ENCODE results near the gene NIPAL1.
A peak's percentile ranks its signal among the peaks of the same experiment; 100 is the strongest.
"Not testable (repeated sequence)": the region's sequence is repeated elsewhere in the genome, so short reads cannot be mapped to it uniquely, and the experiment has no call there.

NIPAL1 gene

DNA sequence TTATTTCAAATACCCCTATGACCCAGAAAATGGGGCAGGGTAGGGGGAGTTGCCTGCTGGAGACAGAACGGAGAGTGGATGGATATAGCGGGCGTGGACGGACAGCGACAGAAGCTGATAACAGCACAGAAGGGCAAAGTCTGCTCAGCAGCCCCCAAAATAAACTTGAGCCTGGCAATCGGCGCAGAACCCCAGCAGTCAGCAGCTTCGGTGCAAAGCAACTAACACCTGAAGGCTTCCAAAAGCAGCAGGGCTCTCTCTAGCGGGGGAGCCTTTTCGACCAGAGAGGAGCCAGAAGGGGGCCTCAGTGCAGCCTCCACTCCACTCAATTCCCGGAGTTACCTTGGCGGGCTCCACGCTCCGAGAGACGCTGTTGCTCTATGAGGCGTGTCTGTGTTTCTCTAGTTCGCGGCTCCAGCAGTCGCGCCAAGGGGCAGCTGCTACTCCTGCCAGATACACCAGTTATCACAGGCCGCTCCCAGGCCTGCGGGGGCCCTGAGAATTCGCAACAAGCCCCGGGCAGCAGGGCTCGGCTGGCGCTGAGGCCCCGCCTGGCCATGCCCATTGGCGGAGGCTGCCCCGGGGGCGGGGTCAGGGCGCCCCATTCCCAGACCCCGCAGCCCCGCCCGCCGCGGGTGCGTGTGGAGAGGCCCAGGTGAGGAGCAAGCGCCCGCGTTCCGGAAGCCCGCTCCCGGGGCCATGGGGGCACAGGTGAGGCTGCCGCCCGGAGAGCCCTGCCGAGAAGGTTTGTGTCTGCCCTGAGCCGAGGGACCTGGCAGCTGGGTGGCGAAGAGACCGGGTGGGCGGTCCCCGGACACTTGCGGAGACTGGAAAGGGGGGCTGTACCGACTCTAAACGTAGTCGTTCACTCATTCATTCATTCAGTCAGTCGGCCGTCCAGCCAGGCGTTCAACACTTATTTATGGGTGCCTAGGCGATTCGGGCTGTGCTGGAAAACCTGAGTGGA is at the start of gene NIPAL1, which contains the start of gene CNGA1:
Gene NIPAL1, plus strand, starts transcription at position 632 of the 967 bp plus-strand sequence. Its CDS starts 68 bp downstream, at position 700.
Gene CNGA1, minus strand, starts transcription at position 541 of the 967 bp plus-strand sequence. CDS start 63,992 bp downstream, outside the sequence.
- DNase-seq (ENCODE audit: low read depth), result peak; percentile 66

GRCh38 chr4:47968847-47969246 is 47.7 kb upstream of the NIPAL1 start:
- no peak for DNase-seq (ENCODE audit: low read depth)

- no peak for DNase-seq (ENCODE audit: low read depth)
Measured at GRCh38 chr4:47972181-47972580, 44.4 kb upstream of the NIPAL1 start.

DNA sequence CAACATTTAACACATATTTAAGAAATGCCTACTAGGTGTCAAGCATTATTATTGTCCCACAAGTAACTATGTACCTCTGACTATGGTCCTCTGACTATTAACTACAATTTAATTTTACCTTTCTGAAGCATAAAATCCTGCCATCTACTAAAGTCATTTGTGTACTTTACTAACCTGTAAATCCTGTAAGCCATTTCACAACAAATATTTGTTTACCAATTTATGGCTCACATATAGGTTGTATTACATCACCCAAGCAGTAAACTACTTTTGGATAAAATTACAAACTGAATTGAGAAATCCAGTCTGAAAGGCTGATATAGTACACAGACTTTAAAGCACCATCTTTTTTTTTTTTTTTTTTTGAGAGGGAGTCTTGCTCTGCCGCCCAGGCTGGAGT is 43.9 kb upstream of the NIPAL1 start:
- no peak for DNase-seq (ENCODE audit: low read depth)

DNA sequence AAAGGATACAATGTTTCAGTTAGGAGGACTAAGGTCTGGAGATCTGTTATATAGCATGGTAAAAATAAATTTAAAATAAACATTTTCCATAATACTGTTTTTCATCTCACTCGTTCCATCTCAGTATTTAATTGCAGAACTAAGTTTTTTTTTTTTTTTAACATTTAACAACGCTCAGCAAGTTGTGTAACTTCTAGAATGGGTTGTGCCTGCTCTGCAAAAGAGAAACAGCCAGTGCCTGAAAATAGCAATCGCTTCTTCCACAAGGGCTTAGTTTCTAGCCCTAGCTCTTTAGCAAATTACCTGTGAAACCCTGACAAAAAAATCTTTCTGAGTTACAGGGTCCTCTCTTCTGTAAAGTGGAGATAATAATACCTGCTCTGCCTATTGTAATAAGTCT is 42.0 kb upstream of the NIPAL1 start:
- DNase-seq (ENCODE audit: low read depth), result no peak

DNA sequence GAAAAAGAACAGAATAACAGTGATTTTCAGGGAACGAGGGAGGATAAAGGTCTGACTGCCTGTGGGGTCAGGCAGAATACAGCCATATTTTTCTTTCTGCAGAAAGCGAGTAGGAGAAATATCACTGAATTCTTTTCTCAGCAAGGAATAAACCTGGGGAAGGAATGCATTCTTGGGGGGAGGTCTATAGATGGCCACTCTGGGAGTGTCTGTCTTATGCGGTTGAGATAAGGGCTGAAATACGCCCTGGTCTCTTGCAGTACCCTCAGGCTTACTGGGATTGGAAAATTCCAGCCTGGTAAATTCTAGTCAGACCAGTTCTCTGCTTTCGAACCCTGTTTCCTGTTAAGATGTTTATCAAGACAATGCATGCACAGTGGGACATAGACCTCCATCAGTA is 26.4 kb upstream of the NIPAL1 start:
- DNase-seq (ENCODE audit: low read depth), result no peak

DNA sequence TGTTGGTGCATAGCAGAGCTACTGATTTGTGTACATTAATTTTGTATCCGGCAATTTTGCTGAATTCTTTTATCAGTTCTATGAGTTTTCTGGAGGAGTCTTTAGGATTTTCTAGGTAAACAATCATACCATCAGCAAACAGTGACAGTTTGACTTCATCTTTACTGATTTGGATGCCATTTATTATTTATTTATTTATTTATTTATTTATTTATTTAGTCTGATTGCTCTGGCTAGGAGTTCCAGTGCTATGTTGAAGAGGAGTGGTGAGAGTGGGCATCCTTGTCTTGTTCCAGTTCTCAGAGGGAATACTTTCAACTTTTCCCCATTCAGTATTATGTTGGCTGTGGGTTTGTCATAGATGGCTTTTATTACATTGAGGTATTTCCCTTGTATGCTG is 24.1 kb upstream of the NIPAL1 start:
- DNase-seq (ENCODE audit: low read depth), result not testable (repeated sequence)

- no peak for DNase-seq (ENCODE audit: low read depth)
Measured at GRCh38 chr4:47996021-47996420, 20.6 kb upstream of the NIPAL1 start.

DNA sequence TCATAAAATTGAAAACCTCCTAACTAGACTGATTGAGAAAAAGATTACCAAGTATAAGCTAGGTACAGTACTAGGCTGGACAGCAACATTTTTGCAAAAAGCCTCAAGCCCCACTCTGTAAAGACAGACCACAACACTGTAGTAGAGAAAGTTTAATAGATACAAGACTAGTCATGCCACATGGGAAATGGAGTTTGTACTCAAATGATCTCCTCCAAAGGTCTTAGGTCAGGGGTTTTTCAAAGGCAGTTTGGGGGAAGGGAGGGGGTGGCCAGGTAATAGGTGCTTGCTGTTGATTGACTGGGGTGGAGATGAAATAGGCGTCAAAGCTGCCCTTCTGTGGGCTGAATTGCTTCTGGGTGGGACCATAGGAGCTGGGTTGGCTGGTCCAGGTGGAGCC is 14.3 kb upstream of the NIPAL1 start:
- DNase-seq (ENCODE audit: low read depth), result no peak

GRCh38 chr4:48003568-48003967 is 13.0 kb upstream of the NIPAL1 start:
- peak; percentile 11 for DNase-seq (ENCODE audit: low read depth)

- DNase-seq (ENCODE audit: low read depth), result no peak
Measured at GRCh38 chr4:48005781-48006180, 10.8 kb upstream of the NIPAL1 start.

DNA sequence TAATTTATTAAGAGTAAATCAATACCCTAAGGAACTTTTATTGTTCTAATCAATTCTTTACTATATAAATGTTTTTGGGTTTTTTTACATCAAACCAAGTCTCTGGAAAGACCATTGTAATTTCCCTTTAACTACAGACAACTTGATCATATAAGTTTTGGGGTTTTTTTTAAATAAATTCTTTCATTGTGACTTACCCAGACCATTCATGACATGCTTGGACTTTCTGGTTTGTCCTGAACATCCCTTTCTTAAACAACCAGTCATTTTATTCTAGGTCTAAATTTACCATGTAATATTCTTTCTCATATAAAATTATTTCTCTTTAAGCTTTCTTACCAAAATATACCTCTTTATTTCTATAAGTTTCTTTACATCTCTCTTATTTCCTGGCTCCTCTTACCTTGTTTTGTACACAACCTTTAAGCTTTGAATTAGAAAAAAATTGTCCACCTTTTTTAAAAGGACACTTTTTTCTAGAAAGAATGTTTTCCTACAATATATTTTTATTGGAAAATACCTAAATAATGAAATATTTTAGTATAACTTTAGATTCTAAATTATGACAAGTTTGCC is 8.5 kb upstream of the NIPAL1 start:
- no peak for DNase-seq (ENCODE audit: low read depth)

DNA sequence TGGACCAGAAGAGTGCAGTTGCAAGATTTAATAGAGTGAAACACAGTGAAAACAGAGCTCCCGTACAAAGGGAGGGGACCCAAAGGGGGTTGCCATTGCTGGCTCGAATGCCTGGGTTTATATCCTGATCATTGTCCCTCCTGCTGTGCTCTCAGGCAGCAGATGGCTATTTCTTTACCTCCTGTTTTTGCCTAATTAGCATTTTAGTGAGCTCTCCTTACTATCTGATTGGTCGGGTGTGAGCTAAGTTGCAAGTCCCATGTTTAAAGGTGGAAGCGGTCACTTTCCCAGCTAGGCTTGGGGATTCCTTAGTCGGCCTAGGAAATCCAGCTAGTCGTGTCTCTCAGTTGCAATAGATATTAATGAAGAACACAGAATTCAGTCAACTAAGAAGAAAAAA is 5.7 kb upstream of the NIPAL1 start:
- not testable (repeated sequence) for DNase-seq (ENCODE audit: low read depth)

- DNase-seq (ENCODE audit: low read depth), result no peak
Measured at GRCh38 chr4:48011722-48012121, 4.8 kb upstream of the NIPAL1 start.

- DNase-seq (ENCODE audit: low read depth), result no peak
Measured at GRCh38 chr4:48012824-48013223, 3.7 kb upstream of the NIPAL1 start.

DNA sequence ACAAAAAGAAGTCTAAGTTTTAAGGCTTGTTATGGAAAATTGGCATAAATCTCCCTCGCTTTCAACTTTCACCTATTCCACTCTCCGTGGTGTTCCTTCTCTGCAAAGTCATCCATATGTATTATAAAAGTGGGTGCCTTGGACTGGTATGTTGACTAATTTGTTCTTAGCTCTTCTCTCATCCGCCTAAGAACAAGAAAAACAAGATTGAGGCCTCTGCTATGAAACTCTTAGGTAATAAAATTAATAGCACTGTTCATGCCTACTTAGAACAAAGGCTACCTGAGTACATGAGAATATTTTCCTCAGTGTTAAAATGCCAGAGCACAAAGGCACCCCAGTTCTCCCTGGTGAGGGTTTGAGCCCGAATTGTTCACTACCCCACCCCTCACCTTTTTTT is 1.4 kb upstream of the NIPAL1 start:
- no peak for DNase-seq (ENCODE audit: low read depth)

- no peak for DNase-seq (ENCODE audit: low read depth)
Measured at GRCh38 chr4:48015678-48016077, 894 bp upstream of the NIPAL1 start.

- DNase-seq (ENCODE audit: low read depth), result peak; percentile 42
Measured at GRCh38 chr4:48017108-48017571, 568 bp downstream of the NIPAL1 start.

GRCh38 chr4:48018112-48018511 is 1.5 kb downstream of the NIPAL1 start:
- DNase-seq (ENCODE audit: low read depth), result no peak

DNA sequence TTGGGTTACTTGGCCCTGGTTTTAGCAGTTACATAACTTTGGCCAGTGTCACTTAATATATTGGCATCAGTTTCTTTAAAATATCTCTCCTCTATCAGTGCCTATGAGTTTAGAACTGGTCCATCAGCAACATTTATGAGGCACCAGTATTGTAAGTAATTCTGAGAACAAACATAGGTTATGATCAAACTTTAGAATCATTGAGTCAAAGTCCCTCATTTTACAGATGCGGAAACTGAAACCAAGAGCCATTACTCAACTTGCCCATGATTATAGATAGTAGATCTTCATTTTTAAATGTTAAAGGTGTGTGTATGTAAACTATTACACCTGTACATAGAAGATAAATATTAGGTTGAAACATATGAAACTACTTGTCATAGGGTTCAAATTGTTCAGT is 4.5 kb downstream of the NIPAL1 start:
- no peak for DNase-seq (ENCODE audit: low read depth)

- DNase-seq (ENCODE audit: low read depth), result no peak
Measured at GRCh38 chr4:48022192-48022799, 5.7 kb downstream of the NIPAL1 start.

DNA sequence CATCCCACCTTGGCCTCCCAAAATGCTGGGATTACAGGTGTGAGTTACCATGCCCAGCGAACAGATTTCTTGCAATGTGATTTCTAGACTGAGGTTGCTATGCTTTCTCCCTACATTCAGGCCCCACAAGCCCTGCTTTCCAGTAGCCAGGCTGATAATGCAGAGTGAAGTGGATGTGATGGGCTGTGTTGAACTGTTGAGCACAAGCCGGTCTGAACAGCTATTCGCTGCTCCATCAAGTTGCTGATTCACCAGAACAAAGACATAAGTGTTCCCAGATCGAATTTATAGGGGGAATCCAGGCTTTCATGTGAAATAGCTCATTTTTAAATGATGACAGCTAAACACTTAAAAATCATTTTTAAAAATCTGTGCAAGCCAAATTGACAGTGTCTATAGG is 8.0 kb downstream of the NIPAL1 start:
- no peak for DNase-seq (ENCODE audit: low read depth)

DNA sequence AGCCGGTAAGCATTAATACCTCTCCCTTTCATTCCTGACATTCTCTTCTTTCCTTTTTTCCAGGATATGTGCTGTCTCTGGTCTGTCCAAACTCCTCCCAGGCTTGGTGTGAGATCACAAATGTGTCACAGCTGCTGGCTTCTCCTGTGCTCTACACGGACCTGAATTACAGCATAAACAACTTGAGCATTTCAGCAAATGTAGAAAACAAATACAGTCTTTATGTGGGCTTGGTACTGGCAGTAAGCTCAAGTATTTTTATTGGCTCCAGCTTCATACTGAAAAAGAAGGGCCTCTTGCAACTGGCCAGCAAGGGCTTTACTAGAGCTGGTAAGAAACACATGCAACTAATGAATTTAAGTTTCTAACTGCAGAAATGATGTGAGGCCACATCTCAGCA is 8.4 kb downstream of the NIPAL1 start:
- DNase-seq (ENCODE audit: low read depth), result no peak

All from activated T-cell treated with anti-CD3 and anti-CD28 coated beads for 24 hours (primary cell).